ENCODE results near the gene NEB. TPM values are rescaled to one million over a fixed set of nuclear protein-coding genes. Genes with fewer than 3 reads are reported as not detected.
"Not testable (repeated sequence)": the region's sequence is repeated elsewhere in the genome, so short reads cannot be mapped to it uniquely, and the experiment has no call there.

Gene NEB
- total and polyA plus RNA-seq, 2 donors from 2014 or later = 0.88 to 1.6 TPM

- FAIRE-seq = no peak
- TF ChIP-seq, protein P1, sequence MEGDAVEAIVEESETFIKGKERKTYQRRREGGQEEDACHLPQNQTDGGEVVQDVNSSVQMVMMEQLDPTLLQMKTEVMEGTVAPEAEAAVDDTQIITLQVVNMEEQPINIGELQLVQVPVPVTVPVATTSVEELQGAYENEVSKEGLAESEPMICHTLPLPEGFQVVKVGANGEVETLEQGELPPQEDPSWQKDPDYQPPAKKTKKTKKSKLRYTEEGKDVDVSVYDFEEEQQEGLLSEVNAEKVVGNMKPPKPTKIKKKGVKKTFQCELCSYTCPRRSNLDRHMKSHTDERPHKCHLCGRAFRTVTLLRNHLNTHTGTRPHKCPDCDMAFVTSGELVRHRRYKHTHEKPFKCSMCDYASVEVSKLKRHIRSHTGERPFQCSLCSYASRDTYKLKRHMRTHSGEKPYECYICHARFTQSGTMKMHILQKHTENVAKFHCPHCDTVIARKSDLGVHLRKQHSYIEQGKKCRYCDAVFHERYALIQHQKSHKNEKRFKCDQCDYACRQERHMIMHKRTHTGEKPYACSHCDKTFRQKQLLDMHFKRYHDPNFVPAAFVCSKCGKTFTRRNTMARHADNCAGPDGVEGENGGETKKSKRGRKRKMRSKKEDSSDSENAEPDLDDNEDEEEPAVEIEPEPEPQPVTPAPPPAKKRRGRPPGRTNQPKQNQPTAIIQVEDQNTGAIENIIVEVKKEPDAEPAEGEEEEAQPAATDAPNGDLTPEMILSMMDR (IDR thresholded peaks at IDR 0.05; ENCODE audit: borderline replicate concordance, extremely low read depth, insufficient read depth) = no peak
- H3K9ac ChIP-seq (ENCODE audit: low read length in 3 of 3) = no peak overlapping the region
Measured at GRCh38 chr2:151649400-151649799, 84.9 kb downstream of the NEB start.

DNA sequence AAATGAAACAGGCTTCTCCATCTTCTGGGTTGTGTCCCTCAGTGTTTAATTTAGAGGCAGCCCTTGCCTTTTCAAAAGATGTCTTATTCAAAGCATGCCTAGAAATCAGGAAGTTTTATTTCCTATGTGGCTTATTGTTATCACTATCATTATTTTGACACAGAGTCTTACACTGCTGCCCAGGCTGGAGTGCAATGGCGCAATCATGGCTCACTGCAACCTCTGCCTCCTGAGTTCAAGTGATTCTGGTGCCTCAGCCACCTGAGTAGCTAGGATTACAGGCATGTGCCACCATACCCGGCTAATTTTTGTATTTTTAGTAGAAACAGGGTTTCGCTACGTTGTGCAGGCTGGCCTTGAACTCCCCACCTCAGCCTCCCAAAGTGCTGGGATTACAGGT lies 87.8 kb downstream of the NEB start:
- H3K27ac ChIP-seq (ENCODE audit: low read depth in 2 of 2, low read length in 2 of 2); H3K9me3 ChIP-seq (ENCODE audit: control insufficient read depth in 2 of 3, insufficient read depth in 1 of 3, low read length in 3 of 3); H3K27me3 ChIP-seq (ENCODE audit: control insufficient read depth, insufficient read depth, low read length); H3K9ac ChIP-seq (ENCODE audit: low read length in 3 of 3); H3K4me1 ChIP-seq (ENCODE audit: control insufficient read depth in 2 of 3, insufficient read depth in 2 of 3, low read depth in 1 of 3, low read length in 3 of 3); H3K4me3 ChIP-seq (ENCODE audit: low read length in 3 of 3); H3K36me3 ChIP-seq (ENCODE audit: control insufficient read depth in 2 of 3, insufficient read depth in 3 of 3, low read length in 3 of 3); DNase-seq; intact Hi-C loops (cut with DNase I); FAIRE-seq: not testable (repeated sequence)

More at GRCh38 chr2:151649400-151649799, 84.9 kb downstream of the NEB start:
- peaks cover 0 to 6% (median 4%) of the 10 kb centered on the region in 3 donors for H3K9me3 ChIP-seq (ENCODE audit: control insufficient read depth in 2 of 3, insufficient read depth in 1 of 3, low read length in 3 of 3)
- no peaks in the 10 kb centered on the region for H3K4me1 ChIP-seq (ENCODE audit: control insufficient read depth in 2 of 3, insufficient read depth in 2 of 3, low read depth in 1 of 3, low read length in 3 of 3)
- H3K4me3 ChIP-seq (ENCODE audit: low read length in 3 of 3) = no peak overlapping the region
- no peaks in the 10 kb centered on the region for H3K27me3 ChIP-seq (ENCODE audit: control insufficient read depth, insufficient read depth, low read length)
- intact Hi-C loops (cut with DNase I) = no loop called here
- H3K36me3 ChIP-seq (ENCODE audit: control insufficient read depth in 2 of 3, insufficient read depth in 3 of 3, low read length in 3 of 3) = no peaks in the 10 kb centered on the region
- no peak for DNase-seq
- no peak overlapping the region for H3K27ac ChIP-seq (ENCODE audit: low read depth in 2 of 2, low read length in 2 of 2)

GRCh38 chr2:151644580-151644979 lies 89.7 kb downstream of the NEB start:
- intact Hi-C loops (cut with DNase I) = no loop called here
- Histone ChIP-seq H3K9ac (ENCODE audit: low read length in 3 of 3) (no peak overlapping the region), H3K4me3 (ENCODE audit: low read length in 3 of 3) (no peak overlapping the region)

GRCh38 chr2:151641895-151642294 lies 92.4 kb downstream of the NEB start:
- FAIRE-seq; H3K4me1 ChIP-seq (ENCODE audit: control insufficient read depth in 2 of 3, insufficient read depth in 2 of 3, low read depth in 1 of 3, low read length in 3 of 3); H3K9me3 ChIP-seq (ENCODE audit: control insufficient read depth in 2 of 3, insufficient read depth in 1 of 3, low read length in 3 of 3); H3K4me3 ChIP-seq (ENCODE audit: low read length in 3 of 3); H3K36me3 ChIP-seq (ENCODE audit: control insufficient read depth in 2 of 3, insufficient read depth in 3 of 3, low read length in 3 of 3); H3K9ac ChIP-seq (ENCODE audit: low read length in 3 of 3); H3K27me3 ChIP-seq (ENCODE audit: control insufficient read depth, insufficient read depth, low read length); DNase-seq; H3K27ac ChIP-seq (ENCODE audit: low read depth in 2 of 2, low read length in 2 of 2); intact Hi-C loops (cut with DNase I): not testable (repeated sequence)

More at GRCh38 chr2:151644580-151644979, 89.7 kb downstream of the NEB start:
- no peak for FAIRE-seq
- Histone ChIP-seq H3K4me1 (ENCODE audit: control insufficient read depth in 2 of 3, insufficient read depth in 2 of 3, low read depth in 1 of 3, low read length in 3 of 3) (no peaks in the 10 kb centered on the region), H3K27ac (ENCODE audit: low read depth in 2 of 2, low read length in 2 of 2) (no peak overlapping the region), H3K36me3 (ENCODE audit: control insufficient read depth in 2 of 3, insufficient read depth in 3 of 3, low read length in 3 of 3) (no peaks in the 10 kb centered on the region), H3K9me3 (ENCODE audit: control insufficient read depth in 2 of 3, insufficient read depth in 1 of 3, low read length in 3 of 3) (peaks cover 0 to 6% (median 4%) of the 10 kb centered on the region in 3 donors), H3K27me3 (ENCODE audit: control insufficient read depth, insufficient read depth, low read length) (no peaks in the 10 kb centered on the region)
- no peak for DNase-seq
- TF ChIP-seq, protein P1 (IDR thresholded peaks at IDR 0.05; ENCODE audit: borderline replicate concordance, extremely low read depth, insufficient read depth) = no peak

All from kidney (tissue), 14 donors.